GM06990 (cell line): ENCODE data around the gene PTPRO.

ENCODE experiments used
- DNase-seq: peaks from one replicate; pipeline ENCODE4 v3.0.0-alpha.2; 2011; ENCODE audit not compliant: insufficient read length; ENCODE audit errors: extremely low read depth
- H3K27me3 ChIP-seq: replicated peaks from 2 replicates; pipeline ENCODE4 v1.6.0; 2011; ENCODE audit warnings: low read length; ENCODE audit not compliant: control insufficient read depth, insufficient read depth
- H3K36me3 ChIP-seq: 2 replicates; pipeline ENCODE4 v1.5.1; 2011; ENCODE audit warnings: low read length; ENCODE audit not compliant: control insufficient read depth, insufficient read depth
- H3K4me3 ChIP-seq: replicated peaks from 2 replicates; pipeline ENCODE4 v1.5.1; 2011; ENCODE audit warnings: low read depth, mild to moderate bottlenecking, control low read depth, low read length
- CTCF ChIP-seq: IDR thresholded peaks from 2 replicates; pipeline ENCODE4 v1.5.1; 2011; ENCODE audit warnings: low read length, control low read depth, mild to moderate bottlenecking, inconsistent platforms; ENCODE audit not compliant: insufficient read depth, poor library complexity, severe bottlenecking

Gene PTPRO

GRCh38 chr12:15335959-15336358, 13.7 kb downstream of the PTPRO start:
- no peak for TF ChIP-seq CTCF
- H3K27me3 ChIP-seq: no peaks in the 10 kb centered on the region
- no peak for DNase-seq
- no peak overlapping the region for H3K4me3 ChIP-seq
- H3K36me3 ChIP-seq: no peaks in the 10 kb centered on the region

- TF ChIP-seq CTCF: no peak
- H3K36me3 ChIP-seq: no peaks in the 10 kb centered on the region
- DNase-seq: no peak
- no peaks in the 10 kb centered on the region for H3K27me3 ChIP-seq
- no peak overlapping the region for H3K4me3 ChIP-seq
Measured at GRCh38 chr12:15336768-15337553, 14.7 kb downstream of the PTPRO start.

- Histone ChIP-seq H3K4me3 (no peak overlapping the region), H3K27me3 (no peaks in the 10 kb centered on the region), H3K36me3 (no peaks in the 10 kb centered on the region)
- TF ChIP-seq CTCF: no peak
- no peak for DNase-seq
Measured at GRCh38 chr12:15341371-15341770, 19.1 kb downstream of the PTPRO start.

- Histone ChIP-seq H3K27me3 (no peaks in the 10 kb centered on the region), H3K36me3 (no peaks in the 10 kb centered on the region), H3K4me3 (no peak overlapping the region)
- no peak for DNase-seq
- TF ChIP-seq CTCF: no peak
Measured at GRCh38 chr12:15344561-15344960, 22.3 kb downstream of the PTPRO start.

- H3K4me3 ChIP-seq: no peak overlapping the region
- H3K36me3 ChIP-seq: no peaks in the 10 kb centered on the region
- no peak for DNase-seq
- no peaks in the 10 kb centered on the region for H3K27me3 ChIP-seq
- no peak for TF ChIP-seq CTCF
Measured at GRCh38 chr12:15346488-15346887, 24.2 kb downstream of the PTPRO start.

GRCh38 chr12:15350643-15351042, 28.3 kb downstream of the PTPRO start:
- no peaks in the 10 kb centered on the region for H3K36me3 ChIP-seq
- no peaks in the 10 kb centered on the region for H3K27me3 ChIP-seq
- no peak for TF ChIP-seq CTCF
- H3K4me3 ChIP-seq: no peak overlapping the region
- DNase-seq: no peak
